SH-SY5Y (cell line): ENCODE results near the gene PPP4C.

Experiments
- GATA2 ChIP-seq: IDR thresholded peaks from 2 replicates; pipeline ENCODE4 v1.6.1; 2011; ENCODE audit warnings: mild to moderate bottlenecking, low read depth, low read length
- GATA3 ChIP-seq: IDR thresholded peaks from 2 replicates; pipeline ENCODE4 v1.6.1; 2011; ENCODE audit warnings: low read depth, mild to moderate bottlenecking, low read length, moderate library complexity

DNA sequence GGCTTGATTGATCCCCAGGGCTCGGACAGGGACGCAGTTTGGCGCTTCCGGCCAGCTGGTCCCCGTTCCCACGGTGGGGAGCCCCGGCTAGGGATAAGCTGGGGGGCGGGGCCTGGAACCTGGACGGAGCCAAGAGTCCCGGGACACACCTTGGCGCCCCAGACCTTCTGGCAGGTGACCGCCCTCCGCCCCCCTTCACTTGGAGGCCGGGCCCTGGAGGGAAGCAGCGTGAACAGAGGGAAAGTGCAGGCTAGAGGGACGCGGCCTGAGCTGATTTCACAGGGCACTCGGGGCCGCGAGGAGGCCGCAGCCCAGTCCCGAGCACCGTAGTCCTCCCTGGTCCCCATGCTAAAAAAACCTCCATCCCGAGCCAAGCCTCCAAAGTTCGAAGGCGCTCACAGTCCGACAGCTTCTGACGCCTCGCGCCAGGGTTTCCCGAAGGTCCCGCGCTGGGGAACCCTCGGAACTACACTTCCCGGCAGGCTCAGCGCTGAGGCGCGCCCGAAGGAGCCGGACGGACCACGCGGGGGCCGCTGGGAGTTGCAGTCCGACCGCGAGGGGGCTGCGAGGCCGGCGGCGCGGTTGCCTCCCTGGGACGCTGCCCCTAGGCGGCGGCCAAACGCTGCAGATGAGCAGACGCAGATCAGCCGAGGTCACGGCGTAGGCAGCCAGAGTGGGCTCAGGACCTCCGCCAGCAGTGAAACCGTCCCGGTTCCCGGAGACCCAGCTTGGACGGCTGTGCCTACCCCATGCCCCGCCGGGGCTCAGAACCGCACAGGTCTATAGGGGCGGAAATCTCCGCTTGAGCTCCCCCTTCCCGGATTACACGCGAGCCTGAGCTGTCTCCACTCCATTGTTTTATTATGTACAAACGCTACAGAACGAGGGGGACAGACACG lies 15.9 kb downstream of the PPP4C start, which contains the start of gene TBX6:
- TF ChIP-seq GATA3 (no peak), GATA2 (no peak)
